BJ (cell line): ENCODE data around the gene PDGFD. TPM values are rescaled to one million over a fixed set of nuclear protein-coding genes. Genes with fewer than 3 reads are reported as not detected.

Experiments used
- CTCF ChIA-PET: fragments of 350-600 bp; formaldehyde crosslinking; extraction: SDS; loops from one replicate; lab custom pipeline; 2021; ENCODE audit warnings: antibody characterized with exemption, inconsistent platforms; lab: Yijun Ruan, JAX
- POLR2A ChIA-PET: fragments of 300-600 bp; sonication (Branson Sonifier 250); formaldehyde crosslinking; extraction: SDS; loops from one replicate; lab custom pipeline; 2021; ENCODE audit warnings: antibody characterized with exemption; lab: Charles Lee
- DNase-seq: peaks from one replicate; pipeline ENCODE4 v3.0.0-alpha.2; 2011; ENCODE audit warnings: low read depth
- H3K27me3 ChIP-seq: 2 replicates; pipeline ENCODE4 v1.6.0; 2011; ENCODE audit warnings: low read length; ENCODE audit not compliant: control insufficient read depth, insufficient read depth
- H3K36me3 ChIP-seq: 2 replicates; pipeline ENCODE4 v1.5.1; 2011; ENCODE audit warnings: low read length; ENCODE audit not compliant: control insufficient read depth, insufficient read depth
- H3K4me3 ChIP-seq: 2 replicates; pipeline ENCODE4 v1.5.1; 2011; ENCODE audit warnings: low read depth, mild to moderate bottlenecking, control low read depth, low read length
- polyA plus RNA-seq: library from polyadenylated mRNA; depleted of rRNA; stranded (reverse); fragments of >200 nt; gene quantifications from 2 replicates; pipeline ENCODE4 v1.2.3, GENCODE V29; 2011
- TF ChIP-seq, protein P1 (sequence below): IDR thresholded peaks from 2 replicates; pipeline ENCODE4 v1.5.1; 2011; ENCODE audit warnings: low read depth, mild to moderate bottlenecking, control low read depth, inconsistent platforms, low read length, moderate library complexity; ENCODE audit not compliant: insufficient read depth

Gene PDGFD
- polyA plus RNA-seq, 1 experiment, result 0.72 TPM

DNA sequence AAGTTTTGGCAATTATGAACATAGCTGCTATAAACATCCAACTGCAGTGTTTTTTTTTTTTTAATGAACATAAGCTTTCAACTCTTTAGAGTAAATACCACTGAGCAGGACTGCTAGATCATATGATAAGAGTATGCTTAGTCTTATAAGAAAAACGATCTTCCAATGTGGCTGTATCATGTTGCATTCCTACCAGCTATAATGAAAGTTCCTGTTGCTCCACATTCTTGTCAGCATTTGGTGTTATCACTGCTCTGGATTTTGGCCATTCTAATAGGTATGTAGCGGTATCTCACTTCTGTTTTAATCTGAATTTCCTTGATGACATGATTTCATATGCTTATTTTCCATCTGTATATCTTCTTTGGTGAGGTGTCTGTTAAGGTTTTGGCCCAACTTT is 50.4 kb downstream of the PDGFD start:
- ChIA-PET POLR2A (interaction anchor here (0.6 kb wide), 1 partner anchor 262 kb away, joined by 3 read pairs; no protein-coding TSS in a partner anchor), CTCF (interaction anchor here (1.2 kb wide), 1 partner anchor 9 kb away, joined by 4 read pairs; no protein-coding TSS in a partner anchor)
- Histone ChIP-seq H3K36me3 (no peaks in the 10 kb centered on the region), H3K27me3 (no peaks in the 10 kb centered on the region), H3K4me3 (no peak overlapping the region)
- TF ChIP-seq, protein P1, sequence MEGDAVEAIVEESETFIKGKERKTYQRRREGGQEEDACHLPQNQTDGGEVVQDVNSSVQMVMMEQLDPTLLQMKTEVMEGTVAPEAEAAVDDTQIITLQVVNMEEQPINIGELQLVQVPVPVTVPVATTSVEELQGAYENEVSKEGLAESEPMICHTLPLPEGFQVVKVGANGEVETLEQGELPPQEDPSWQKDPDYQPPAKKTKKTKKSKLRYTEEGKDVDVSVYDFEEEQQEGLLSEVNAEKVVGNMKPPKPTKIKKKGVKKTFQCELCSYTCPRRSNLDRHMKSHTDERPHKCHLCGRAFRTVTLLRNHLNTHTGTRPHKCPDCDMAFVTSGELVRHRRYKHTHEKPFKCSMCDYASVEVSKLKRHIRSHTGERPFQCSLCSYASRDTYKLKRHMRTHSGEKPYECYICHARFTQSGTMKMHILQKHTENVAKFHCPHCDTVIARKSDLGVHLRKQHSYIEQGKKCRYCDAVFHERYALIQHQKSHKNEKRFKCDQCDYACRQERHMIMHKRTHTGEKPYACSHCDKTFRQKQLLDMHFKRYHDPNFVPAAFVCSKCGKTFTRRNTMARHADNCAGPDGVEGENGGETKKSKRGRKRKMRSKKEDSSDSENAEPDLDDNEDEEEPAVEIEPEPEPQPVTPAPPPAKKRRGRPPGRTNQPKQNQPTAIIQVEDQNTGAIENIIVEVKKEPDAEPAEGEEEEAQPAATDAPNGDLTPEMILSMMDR, result no peak
- no peak for DNase-seq

DNA sequence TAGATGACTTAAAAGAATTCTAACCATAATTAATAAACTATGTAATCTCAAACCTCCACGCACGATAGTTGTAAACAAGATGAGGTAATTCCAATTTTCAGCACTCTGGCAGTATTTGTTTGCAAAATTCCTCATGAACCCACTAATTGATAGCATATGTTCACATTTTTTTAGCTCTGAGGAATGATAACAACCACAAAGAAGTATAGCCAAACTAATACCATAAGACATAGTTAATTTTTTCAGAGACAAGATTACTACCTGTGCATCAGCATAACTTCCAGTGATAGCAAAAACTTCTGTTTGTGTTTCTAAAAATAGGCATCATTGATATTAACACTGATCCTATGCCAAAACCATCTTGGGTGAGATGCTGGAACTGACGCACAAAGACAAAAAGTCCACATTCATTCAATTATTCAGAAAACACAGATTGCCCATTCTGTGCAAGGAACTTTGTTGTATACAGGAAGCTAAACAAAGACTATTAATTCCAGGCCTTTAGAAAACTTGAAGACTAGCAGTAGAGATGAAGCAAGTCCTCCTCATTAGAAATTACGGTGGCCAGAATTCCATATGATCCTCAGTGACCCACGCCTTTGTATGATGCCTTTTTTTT is 57.7 kb downstream of the PDGFD start:
- Histone ChIP-seq H3K4me3 (no peak overlapping the region), H3K36me3 (no peaks in the 10 kb centered on the region), H3K27me3 (no peaks in the 10 kb centered on the region)
- ChIA-PET CTCF (interaction anchor here (1.2 to 2.8 kb wide), 2 partner anchors 424 to 502 kb away, joined by 3 to 11 read pairs; no protein-coding TSS in a partner anchor), POLR2A (interaction anchor here (0.9 kb wide), 1 partner anchor 118 kb away, joined by 3 read pairs; no protein-coding TSS in a partner anchor)
- TF ChIP-seq, protein P1, result no peak
- peak; percentile 81 for DNase-seq

DNA sequence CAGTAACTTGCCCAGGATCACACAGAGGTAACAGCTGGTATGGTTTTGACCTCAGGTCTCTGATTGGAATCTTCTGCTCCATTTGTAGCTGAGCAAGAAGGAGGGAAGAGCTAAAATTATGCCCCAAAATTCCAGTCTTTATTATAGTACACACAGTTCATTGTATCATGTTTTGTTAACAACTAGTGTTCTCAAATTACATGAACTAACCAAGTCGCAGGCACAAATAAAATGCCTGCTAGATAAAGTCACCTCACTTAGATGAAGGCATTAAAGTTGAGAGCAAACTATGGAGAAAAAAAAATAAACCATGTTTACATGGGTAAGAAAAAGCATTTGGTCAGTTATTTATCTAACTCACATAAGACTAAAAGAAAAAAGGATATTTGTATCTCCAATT is 58.8 kb downstream of the PDGFD start:
- ChIA-PET CTCF (no interaction called here), POLR2A (interaction anchor here (0.9 kb wide), 1 partner anchor 254 kb away, joined by 4 read pairs; no protein-coding TSS in a partner anchor)
- no peaks in the 10 kb centered on the region for H3K27me3 ChIP-seq
- no peaks in the 10 kb centered on the region for H3K36me3 ChIP-seq
- DNase-seq, result peak; percentile 22
- no peak overlapping the region for H3K4me3 ChIP-seq
- TF ChIP-seq, protein P1, result no peak

DNA sequence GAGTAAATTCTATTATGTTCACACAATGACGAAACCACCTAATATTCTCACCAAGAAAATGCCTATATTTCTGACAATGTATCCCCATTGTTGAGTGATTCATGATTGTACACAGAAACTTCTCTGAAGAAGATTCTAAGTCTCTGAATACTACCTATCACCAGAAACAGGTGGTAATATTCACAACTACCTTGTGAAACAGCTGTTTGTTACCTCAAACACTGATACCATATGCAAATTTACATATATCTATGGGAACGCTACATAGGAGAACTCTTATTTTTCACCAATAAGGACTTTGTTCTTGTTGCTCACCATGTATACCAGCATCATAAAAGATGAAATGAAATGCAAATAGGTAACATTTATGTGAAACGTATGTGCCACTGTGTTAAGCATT is 59.3 kb downstream of the PDGFD start:
- ChIA-PET POLR2A (interaction anchor here (0.5 to 0.9 kb wide), 2 partner anchors 8 to 253 kb away, joined by 4 read pairs; no protein-coding TSS in a partner anchor), CTCF (no interaction called here)
- H3K27me3 ChIP-seq, result no peaks in the 10 kb centered on the region
- H3K36me3 ChIP-seq, result no peaks in the 10 kb centered on the region
- DNase-seq, result no peak
- no peak overlapping the region for H3K4me3 ChIP-seq
- TF ChIP-seq, protein P1, result no peak

DNA sequence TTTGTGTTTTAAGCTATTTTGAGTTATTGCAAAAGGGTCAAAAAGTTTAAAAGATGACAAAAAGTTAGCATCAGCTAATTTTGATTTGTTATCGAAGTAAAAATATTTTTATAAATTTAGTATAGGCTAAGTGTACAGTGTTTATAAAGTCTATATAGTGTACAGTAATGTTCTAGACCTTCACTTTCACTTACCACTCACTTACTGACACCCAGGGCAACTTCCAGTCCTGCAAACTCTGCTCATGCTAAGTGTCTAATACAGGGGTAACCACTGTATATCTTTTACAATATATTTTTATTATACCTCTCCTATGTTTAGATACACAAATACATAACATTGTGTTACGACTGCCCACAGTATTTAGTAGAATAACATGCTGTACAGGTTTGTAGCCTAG is 59.7 kb downstream of the PDGFD start:
- ChIA-PET POLR2A (interaction anchor here (0.5 kb wide), 1 partner anchor 8 kb away, joined by 4 read pairs; no protein-coding TSS in a partner anchor), CTCF (interaction anchor here (0.6 kb wide), 1 partner anchor 60 kb away, joined by 3 read pairs; no protein-coding TSS in a partner anchor)
- no peak for DNase-seq
- Histone ChIP-seq H3K27me3 (no peaks in the 10 kb centered on the region), H3K36me3 (no peaks in the 10 kb centered on the region), H3K4me3 (no peak overlapping the region)
- TF ChIP-seq, protein P1, result no peak
